OCI-LY7 (cell line): ENCODE data around the gene PERP.

ENCODE experiments used
- CTCF ChIP-seq: fragments of 200-600 bp; sonication (generic); conservative IDR thresholded peaks from 2 replicates; pipeline ENCODE4 v1.5.1; 2014; ENCODE audit warnings: mild to moderate bottlenecking, antibody characterized with exemption, low read length, moderate library complexity, mixed read lengths
- EZH2phosphoT487 ChIP-seq: fragments of 200-600 bp; sonication (generic); IDR thresholded peaks from 2 replicates; pipeline ENCODE4 v1.6.1; 2018; ENCODE audit warnings: low read depth, borderline replicate concordance, mild to moderate bottlenecking, mixed run types, antibody characterized with exemption, low read length, moderate library complexity, mixed read lengths

- TF ChIP-seq CTCF (no peak), EZH2phosphoT487 (no peak)
Measured at GRCh38 chr6:138115201-138115600, 8.0 kb upstream of the PERP start.
